ENCODE measurements around the gene NCEH1. TPM values are rescaled to one million over a fixed set of nuclear protein-coding genes. Genes with fewer than 3 reads are reported as not detected.

Gene NCEH1
- total and polyA plus RNA-seq, 2 of the 13 experiments (the other 11 are each of a cell fraction or from before 2014, with no cell fraction given), result 12.9 to 21.4 TPM

GRCh38 chr3:172751175-172751704, 40.4 kb upstream of the NCEH1 start:
- in situ Hi-C loops (cut with HindIII; ENCODE audit: extremely low pct_ligation_motif_present, low pct_unique_long_range_greater_than_20kb), result no loop called here
- peak; percentile 41 for ATAC-seq
- Histone ChIP-seq H3K27ac (ENCODE audit: extremely low read length, insufficient read depth, low read length) (peak overlapping the region; percentile 83), H3K4me3 (replicated peaks in 1 of 3; ENCODE audit: insufficient read depth in 1 of 3, low read depth in 2 of 3, low read length in 3 of 3) (peak overlapping the region; percentile 87 to 96 (median 94)), H3K79me2 (ENCODE audit: insufficient read depth, low read length) (peaks cover 47% of the 10 kb centered on the region), H3K4me1 (ENCODE audit: insufficient read depth, low read length) (peaks cover 63% of the 10 kb centered on the region), H3K36me3 (replicated peaks in 1 of 2; ENCODE audit: control insufficient read depth in 1 of 2, insufficient read depth in 2 of 2, low read length in 2 of 2) (peaks cover 1 to 18% of the 10 kb centered on the region in 2 experiments; a peak in 2 of 5 replicates), H3K9ac (ENCODE audit: insufficient read depth, low read depth, low read length) (peak overlapping the region; percentile 89), H3K4me2 (ENCODE audit: low read depth, low read length) (peak overlapping the region; percentile 72), H4K20me1 (ENCODE audit: insufficient read depth, low read length) (no peaks in the 10 kb centered on the region; the same call in 1 of the 2 replicates), H3K9me3 (ENCODE audit: low read length) (no peaks in the 10 kb centered on the region), H2AFZ (ENCODE audit: low read length) (no peak overlapping the region), H3K27me3 (ENCODE audit: control insufficient read depth in 1 of 2, insufficient read depth in 2 of 2, low read length in 2 of 2) (no peaks in the 10 kb centered on the region; a peak in 1 of 5 replicates)
- no peak for DNase-seq (ENCODE audit: low spot score)
- ChIA-PET POLR2A (interaction anchor here (1.0 to 1.1 kb wide), 2 partner anchors 34 to 59 kb away, joined by 3 read pairs; no protein-coding TSS in a partner anchor), CTCF (ENCODE audit: low intra/inter-chr PET ratio, low total read pairs) (no interaction called here)
- no TSS peak for BruUV-seq (replicated peaks)
- peak; percentile 8 for FAIRE-seq
- intact Hi-C loops (cut with micrococcal nuclease; ENCODE audit: unreplicated experiment), result loop anchor here (2.0 kb wide), 1 partner anchor 40 kb away; the partner anchor contains the start of gene NCEH1
- WGBS (ENCODE audit: low lambda C conversion rate), result under 1% methylated on average over 14 of the region's 14 CpGs
- TF ChIP-seq KLF16 (CRISPR knock-in tag; IDR thresholded peaks at IDR 0.05) (no peak), ASH2L (IDR thresholded peaks at IDR 0.05; ENCODE audit: insufficient read length, low read depth, low read length) (peak; percentile 34), SIN3A (IDR thresholded peaks at IDR 0.05; ENCODE audit: borderline replicate concordance, low read depth, low read length) (no peak), HNRNPLL (IDR thresholded peaks at IDR 0.05; ENCODE audit: low read depth, low read length, poor library complexity, severe bottlenecking) (peak; percentile 2), KDM1A (CRISPR knock-in tag; IDR thresholded peaks at IDR 0.05) (no peak), ZHX1 (CRISPR knock-in tag; IDR thresholded peaks at IDR 0.05; ENCODE audit: low read depth) (no peak), KMT2A (CRISPR knock-in tag; IDR thresholded peaks at IDR 0.05) (no peak), RXRB (CRISPR knock-in tag; IDR thresholded peaks at IDR 0.05; ENCODE audit: borderline replicate concordance) (no peak), MAFG (CRISPR knock-in tag; IDR thresholded peaks at IDR 0.05) (no peak), GMEB2 (CRISPR knock-in tag; IDR thresholded peaks at IDR 0.05; ENCODE audit: low read depth) (no peak), NAIF1 (CRISPR knock-in tag; IDR thresholded peaks at IDR 0.05; ENCODE audit: borderline replicate concordance) (peak; percentile 32; the same call in 1 of the 2 replicates), NFYB (CRISPR knock-in tag; IDR thresholded peaks at IDR 0.05) (no peak), ZNF33B (CRISPR knock-in tag; IDR thresholded peaks at IDR 0.05) (no peak), ZNF768 (CRISPR knock-in tag; IDR thresholded peaks at IDR 0.05) (peak; percentile 56; the same call in 1 of the 2 replicates), ZSCAN31 (CRISPR knock-in tag; IDR thresholded peaks at IDR 0.05; ENCODE audit: low read depth) (no peak), PRDM4 (CRISPR knock-in tag; IDR thresholded peaks at IDR 0.05; ENCODE audit: borderline replicate concordance) (no peak), ZNF772 (CRISPR knock-in tag; IDR thresholded peaks at IDR 0.05) (0 out of 2 replicates have a peak, but pooled peaks have one; percentile 18), ZNF572 (CRISPR knock-in tag; IDR thresholded peaks at IDR 0.05) (no peak)
